HG02763 (cell line): Measurements from ENCODE around the gene IGF2R.
A peak's percentile ranks its signal among the peaks of the same experiment; 100 is the strongest.

Experiments used
- ATAC-seq: cut with Tn5 transposase; IDR thresholded peaks from one replicate; pipeline ENCODE4 v1.9.1; 2021; ENCODE audit warnings: mild to moderate bottlenecking, moderate library complexity; ENCODE audit not compliant: unreplicated experiment

The IGF2R gene

GRCh38 chr6:160042014-160042773 is 73.3 kb downstream of the IGF2R start:
- ATAC-seq = no peak

- no peak for ATAC-seq
Measured at GRCh38 chr6:160042788-160043301, 74.0 kb downstream of the IGF2R start.

- no peak for ATAC-seq
Measured at GRCh38 chr6:160043784-160044183, 74.9 kb downstream of the IGF2R start.

GRCh38 chr6:160044687-160045086 is 75.8 kb downstream of the IGF2R start:
- no peak for ATAC-seq

GRCh38 chr6:160048471-160048870 is 79.6 kb downstream of the IGF2R start:
- no peak for ATAC-seq

- ATAC-seq = no peak
Measured at GRCh38 chr6:160049346-160049745, 80.5 kb downstream of the IGF2R start.

GRCh38 chr6:160050022-160050421 is 81.1 kb downstream of the IGF2R start:
- ATAC-seq = no peak

GRCh38 chr6:160051390-160051789 is 82.5 kb downstream of the IGF2R start:
- no peak for ATAC-seq

- no peak for ATAC-seq
Measured at GRCh38 chr6:160054271-160054670, 85.4 kb downstream of the IGF2R start.

- ATAC-seq = no peak
Measured at GRCh38 chr6:160054913-160055312, 86.0 kb downstream of the IGF2R start.

GRCh38 chr6:160055378-160055777 is 86.5 kb downstream of the IGF2R start:
- ATAC-seq = no peak

- no peak for ATAC-seq
Measured at GRCh38 chr6:160055813-160056212, 86.9 kb downstream of the IGF2R start.

GRCh38 chr6:160057080-160057479 is 88.2 kb downstream of the IGF2R start:
- ATAC-seq = no peak

- no peak for ATAC-seq
Measured at GRCh38 chr6:160058603-160059215, 89.8 kb downstream of the IGF2R start.

- ATAC-seq = no peak
Measured at GRCh38 chr6:160060221-160060620, 91.3 kb downstream of the IGF2R start.

GRCh38 chr6:160060920-160061447 is 92.1 kb downstream of the IGF2R start:
- no peak for ATAC-seq

GRCh38 chr6:160063771-160064413 is 95.0 kb downstream of the IGF2R start:
- no peak for ATAC-seq

- ATAC-seq = no peak
Measured at GRCh38 chr6:160065200-160065599, 96.3 kb downstream of the IGF2R start.

GRCh38 chr6:160067564-160067963 is 98.7 kb downstream of the IGF2R start:
- no peak for ATAC-seq

- ATAC-seq = no peak
Measured at GRCh38 chr6:160068346-160068745, 99.5 kb downstream of the IGF2R start.

GRCh38 chr6:160069050-160069454 is 100.2 kb downstream of the IGF2R start:
- peak; percentile 83 for ATAC-seq

- no peak for ATAC-seq
Measured at GRCh38 chr6:160069459-160069858, 100.6 kb downstream of the IGF2R start.
